ENCODE results near the gene PLRG1.

The PLRG1 gene

GRCh38 chr4:154545689-154546088 is 4.5 kb downstream of the PLRG1 start:
- peaks cover 79% of the 10 kb centered on the region for H3K36me3 ChIP-seq (ENCODE audit: insufficient read depth, low read length)
- H3K4me3 ChIP-seq (ENCODE audit: low read length), result no peak overlapping the region
- peaks cover 10% of the 10 kb centered on the region; the same call in 1 of the 2 replicates for H3K4me1 ChIP-seq (ENCODE audit: insufficient read depth, low read length)

GRCh38 chr4:154542271-154542879 is 7.8 kb downstream of the PLRG1 start:
- no peak overlapping the region for H3K4me3 ChIP-seq (ENCODE audit: low read length)
- H3K36me3 ChIP-seq (ENCODE audit: insufficient read depth, low read length), result peaks cover 100% of the 10 kb centered on the region

More at GRCh38 chr4:154545689-154546088, 4.5 kb downstream of the PLRG1 start:
- H3K27ac ChIP-seq (ENCODE audit: low read depth, low read length), result no peak overlapping the region
- WGBS, result 96% methylated on average over 4 of the region's 4 CpGs
- no peaks in the 10 kb centered on the region for H3K27me3 ChIP-seq (ENCODE audit: insufficient read depth, low read length)
- no peak overlapping the region for H3K9ac ChIP-seq (ENCODE audit: low read depth, low read length)
- H3K9me3 ChIP-seq (ENCODE audit: insufficient read depth, low read depth, low read length), result no peaks in the 10 kb centered on the region

DNA sequence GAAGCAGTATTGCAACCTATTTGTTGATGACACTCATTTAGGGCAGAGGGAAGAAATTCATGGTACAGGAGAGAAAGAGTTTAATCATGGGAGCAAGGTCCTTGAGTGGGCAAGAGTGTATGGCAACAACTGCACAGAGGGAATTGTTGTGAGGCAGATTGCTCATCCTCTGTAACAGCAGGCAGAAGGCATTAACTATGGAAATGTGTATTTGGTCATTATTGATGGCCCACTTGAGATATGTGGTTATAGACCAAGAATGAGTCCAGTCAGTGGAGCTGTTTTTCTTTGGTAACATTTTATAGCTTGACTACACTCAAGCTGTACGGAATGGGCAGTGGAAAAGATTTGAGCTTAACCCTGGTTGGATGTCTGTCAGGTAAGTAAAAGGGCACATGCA is 15.9 kb downstream of the PLRG1 start:
- Histone ChIP-seq H3K27me3 (ENCODE audit: insufficient read depth, low read length) (no peaks in the 10 kb centered on the region), H3K4me3 (ENCODE audit: low read length) (no peak overlapping the region), H3K36me3 (ENCODE audit: insufficient read depth, low read length) (peaks cover 37% of the 10 kb centered on the region), H3K27ac (ENCODE audit: low read depth, low read length) (no peak overlapping the region), H3K4me1 (ENCODE audit: insufficient read depth, low read length) (no peaks in the 10 kb centered on the region), H3K9ac (ENCODE audit: low read depth, low read length) (no peak overlapping the region), H3K9me3 (ENCODE audit: insufficient read depth, low read depth, low read length) (no peaks in the 10 kb centered on the region)
- 91% methylated on average over 1 of the region's 1 CpG for WGBS

More at GRCh38 chr4:154542271-154542879, 7.8 kb downstream of the PLRG1 start:
- no peaks in the 10 kb centered on the region for H3K27me3 ChIP-seq (ENCODE audit: insufficient read depth, low read length)
- no peak overlapping the region for H3K27ac ChIP-seq (ENCODE audit: low read depth, low read length)
- H3K4me1 ChIP-seq (ENCODE audit: insufficient read depth, low read length), result no peaks in the 10 kb centered on the region
- H3K9me3 ChIP-seq (ENCODE audit: insufficient read depth, low read depth, low read length), result no peaks in the 10 kb centered on the region
- H3K9ac ChIP-seq (ENCODE audit: low read depth, low read length), result no peak overlapping the region
- WGBS, result 98% methylated on average over 3 of the region's 4 CpGs

DNA sequence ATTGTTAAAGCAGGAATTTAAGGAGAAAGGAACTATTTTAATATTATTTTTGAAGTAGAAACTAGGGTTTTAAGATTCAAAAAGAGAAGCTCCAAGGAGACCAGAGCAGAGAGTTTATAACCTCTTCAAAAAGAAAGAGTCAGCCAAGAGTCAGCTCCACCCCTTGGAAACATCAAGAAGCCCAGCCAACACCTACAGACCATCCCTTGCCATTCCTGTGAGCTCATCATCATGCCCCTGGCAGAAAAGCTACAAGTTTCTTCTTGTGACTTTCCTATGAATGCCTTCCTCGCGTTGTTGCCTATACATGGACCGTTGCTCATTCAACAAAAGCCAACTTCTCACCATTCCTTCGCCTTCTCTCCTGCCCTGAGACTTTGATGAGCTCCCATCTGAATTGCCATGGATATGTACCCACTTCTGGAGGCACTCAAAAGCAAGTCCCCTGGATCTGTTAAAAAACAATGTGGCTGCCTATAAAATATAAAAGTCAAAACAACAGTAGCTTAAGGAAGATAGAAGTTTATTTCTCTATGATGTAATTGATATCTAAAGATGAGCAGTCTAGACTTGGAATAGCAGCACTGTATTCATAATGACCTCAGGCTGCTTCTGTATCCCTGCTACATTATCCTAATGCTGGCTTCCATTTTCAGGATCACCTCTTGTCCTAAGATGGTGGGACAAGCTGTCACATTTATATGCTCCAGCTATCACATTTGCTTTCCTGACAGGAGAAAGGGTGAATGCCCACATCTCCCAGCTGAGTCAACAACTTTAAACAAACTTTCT is 20.3 kb downstream of the PLRG1 start:
- Histone ChIP-seq H3K9me3 (ENCODE audit: insufficient read depth, low read depth, low read length) (no peaks in the 10 kb centered on the region), H3K27me3 (ENCODE audit: insufficient read depth, low read length) (no peaks in the 10 kb centered on the region), H3K4me1 (ENCODE audit: insufficient read depth, low read length) (peaks cover 7% of the 10 kb centered on the region; the same call in 1 of the 2 replicates), H3K4me3 (ENCODE audit: low read length) (no peak overlapping the region), H3K9ac (ENCODE audit: low read depth, low read length) (no peak overlapping the region), H3K27ac (ENCODE audit: low read depth, low read length) (no peak overlapping the region), H3K36me3 (ENCODE audit: insufficient read depth, low read length) (no peaks in the 10 kb centered on the region)
- WGBS, result 91% methylated on average over 4 of the region's 4 CpGs

- Histone ChIP-seq H3K9ac (ENCODE audit: low read depth, low read length) (no peak overlapping the region), H3K27me3 (ENCODE audit: insufficient read depth, low read length) (no peaks in the 10 kb centered on the region), H3K9me3 (ENCODE audit: insufficient read depth, low read depth, low read length) (no peaks in the 10 kb centered on the region), H3K4me1 (ENCODE audit: insufficient read depth, low read length) (peaks cover 7% of the 10 kb centered on the region; the same call in 1 of the 2 replicates), H3K36me3 (ENCODE audit: insufficient read depth, low read length) (no peaks in the 10 kb centered on the region), H3K27ac (ENCODE audit: low read depth, low read length) (no peak overlapping the region), H3K4me3 (ENCODE audit: low read length) (no peak overlapping the region)
- WGBS, result 90% methylated on average over 2 of the region's 2 CpGs
Observed at GRCh38 chr4:154528869-154529268, 21.3 kb downstream of the PLRG1 start.

DNA sequence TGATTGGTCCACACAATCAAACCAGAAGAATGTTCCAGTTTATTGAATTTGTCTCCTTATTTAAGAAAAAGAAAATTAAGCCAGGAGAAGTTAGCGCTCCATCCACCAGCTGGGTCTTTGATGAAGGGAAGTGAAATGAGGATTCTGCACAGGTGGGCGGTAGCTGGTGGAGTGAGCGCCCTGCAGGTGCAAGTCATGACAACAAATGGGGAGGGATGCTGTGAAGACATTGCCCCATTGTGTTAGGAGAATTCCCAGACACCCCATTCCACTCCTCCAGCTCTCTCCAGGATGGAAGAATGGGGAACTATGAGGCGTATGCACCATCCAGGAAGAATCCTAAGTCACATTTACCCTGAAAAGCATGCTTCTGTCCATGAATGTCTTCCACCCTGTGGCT is 22.9 kb downstream of the PLRG1 start:
- no peak overlapping the region for H3K9ac ChIP-seq (ENCODE audit: low read depth, low read length)
- H3K9me3 ChIP-seq (ENCODE audit: insufficient read depth, low read depth, low read length), result no peaks in the 10 kb centered on the region
- 91% methylated on average over 4 of the region's 4 CpGs for WGBS
- H3K4me3 ChIP-seq (ENCODE audit: low read length), result no peak overlapping the region
- H3K4me1 ChIP-seq (ENCODE audit: insufficient read depth, low read length), result peaks cover 7% of the 10 kb centered on the region; the same call in 1 of the 2 replicates
- H3K27ac ChIP-seq (ENCODE audit: low read depth, low read length), result no peak overlapping the region
- H3K27me3 ChIP-seq (ENCODE audit: insufficient read depth, low read length), result no peaks in the 10 kb centered on the region
- H3K36me3 ChIP-seq (ENCODE audit: insufficient read depth, low read length), result no peaks in the 10 kb centered on the region

DNA sequence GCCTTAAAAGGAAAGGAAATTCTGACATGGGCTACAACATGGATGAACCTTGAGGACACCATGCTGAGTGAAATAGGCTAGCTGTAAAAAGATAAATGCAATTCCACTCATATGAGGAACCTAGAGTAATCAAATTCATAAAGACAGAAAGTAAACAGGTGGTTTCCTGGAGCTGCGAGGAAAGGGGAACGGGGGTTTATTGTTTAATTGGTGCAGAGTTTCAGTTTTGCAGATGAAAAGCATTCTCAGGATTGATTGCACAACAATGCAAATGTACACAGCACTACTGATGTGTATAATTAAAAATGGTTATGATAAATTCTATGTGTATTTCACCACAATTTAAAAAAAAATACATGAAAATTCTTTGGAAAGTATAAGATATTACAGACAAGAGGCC is 24.0 kb downstream of the PLRG1 start:
- H3K36me3 ChIP-seq (ENCODE audit: insufficient read depth, low read length), result no peaks in the 10 kb centered on the region
- H3K9me3 ChIP-seq (ENCODE audit: insufficient read depth, low read depth, low read length), result no peaks in the 10 kb centered on the region
- peaks cover 7% of the 10 kb centered on the region; the same call in 1 of the 2 replicates for H3K4me1 ChIP-seq (ENCODE audit: insufficient read depth, low read length)
- WGBS, result 94% methylated on average over 2 of the region's 2 CpGs
- no peaks in the 10 kb centered on the region for H3K27me3 ChIP-seq (ENCODE audit: insufficient read depth, low read length)
- H3K4me3 ChIP-seq (ENCODE audit: low read length), result no peak overlapping the region
- no peak overlapping the region for H3K9ac ChIP-seq (ENCODE audit: low read depth, low read length)
- H3K27ac ChIP-seq (ENCODE audit: low read depth, low read length), result no peak overlapping the region

GRCh38 chr4:154521607-154522006 is 28.6 kb downstream of the PLRG1 start:
- Histone ChIP-seq H3K4me3 (ENCODE audit: low read length) (no peak overlapping the region), H3K4me1 (ENCODE audit: insufficient read depth, low read length) (no peaks in the 10 kb centered on the region), H3K9me3 (ENCODE audit: insufficient read depth, low read depth, low read length) (no peaks in the 10 kb centered on the region), H3K9ac (ENCODE audit: low read depth, low read length) (no peak overlapping the region), H3K27ac (ENCODE audit: low read depth, low read length) (no peak overlapping the region), H3K27me3 (ENCODE audit: insufficient read depth, low read length) (no peaks in the 10 kb centered on the region), H3K36me3 (ENCODE audit: insufficient read depth, low read length) (no peaks in the 10 kb centered on the region)

GRCh38 chr4:154519214-154519613 is 31.0 kb downstream of the PLRG1 start:
- Histone ChIP-seq H3K27me3 (ENCODE audit: insufficient read depth, low read length) (no peaks in the 10 kb centered on the region), H3K27ac (ENCODE audit: low read depth, low read length) (no peak overlapping the region), H3K36me3 (ENCODE audit: insufficient read depth, low read length) (no peaks in the 10 kb centered on the region), H3K9me3 (ENCODE audit: insufficient read depth, low read depth, low read length) (no peaks in the 10 kb centered on the region), H3K4me3 (ENCODE audit: low read length) (no peak overlapping the region), H3K9ac (ENCODE audit: low read depth, low read length) (no peak overlapping the region), H3K4me1 (ENCODE audit: insufficient read depth, low read length) (no peaks in the 10 kb centered on the region)
- 93% methylated on average over 4 of the region's 4 CpGs for WGBS

DNA sequence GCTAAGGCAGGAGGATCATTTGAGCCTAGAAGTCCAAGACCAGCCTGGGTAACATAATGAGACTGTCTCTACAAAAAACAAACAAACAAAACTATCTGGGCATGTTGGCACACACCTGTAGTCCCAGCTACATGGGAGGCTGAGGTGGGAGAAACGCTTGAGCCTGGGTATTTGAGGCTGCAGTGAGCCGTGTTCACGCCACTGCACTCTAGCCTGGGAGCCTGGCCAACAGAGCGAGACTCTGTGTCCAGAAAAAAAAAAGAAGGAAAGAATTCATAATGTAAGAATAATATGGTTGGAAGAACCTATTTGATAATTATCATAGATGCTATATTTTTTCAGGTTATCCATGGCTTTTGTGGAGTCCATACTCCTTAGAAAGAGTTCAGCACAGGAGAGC is 32.6 kb downstream of the PLRG1 start:
- Histone ChIP-seq H3K4me1 (ENCODE audit: insufficient read depth, low read length) (peaks cover under 1% of the 10 kb centered on the region; the same call in 1 of the 2 replicates), H3K27ac (ENCODE audit: low read depth, low read length) (no peak overlapping the region), H3K9ac (ENCODE audit: low read depth, low read length) (no peak overlapping the region), H3K27me3 (ENCODE audit: insufficient read depth, low read length) (no peaks in the 10 kb centered on the region), H3K4me3 (ENCODE audit: low read length) (no peak overlapping the region), H3K9me3 (ENCODE audit: insufficient read depth, low read depth, low read length) (no peaks in the 10 kb centered on the region), H3K36me3 (ENCODE audit: insufficient read depth, low read length) (no peaks in the 10 kb centered on the region)
- WGBS, result 96% methylated on average over 4 of the region's 4 CpGs

DNA sequence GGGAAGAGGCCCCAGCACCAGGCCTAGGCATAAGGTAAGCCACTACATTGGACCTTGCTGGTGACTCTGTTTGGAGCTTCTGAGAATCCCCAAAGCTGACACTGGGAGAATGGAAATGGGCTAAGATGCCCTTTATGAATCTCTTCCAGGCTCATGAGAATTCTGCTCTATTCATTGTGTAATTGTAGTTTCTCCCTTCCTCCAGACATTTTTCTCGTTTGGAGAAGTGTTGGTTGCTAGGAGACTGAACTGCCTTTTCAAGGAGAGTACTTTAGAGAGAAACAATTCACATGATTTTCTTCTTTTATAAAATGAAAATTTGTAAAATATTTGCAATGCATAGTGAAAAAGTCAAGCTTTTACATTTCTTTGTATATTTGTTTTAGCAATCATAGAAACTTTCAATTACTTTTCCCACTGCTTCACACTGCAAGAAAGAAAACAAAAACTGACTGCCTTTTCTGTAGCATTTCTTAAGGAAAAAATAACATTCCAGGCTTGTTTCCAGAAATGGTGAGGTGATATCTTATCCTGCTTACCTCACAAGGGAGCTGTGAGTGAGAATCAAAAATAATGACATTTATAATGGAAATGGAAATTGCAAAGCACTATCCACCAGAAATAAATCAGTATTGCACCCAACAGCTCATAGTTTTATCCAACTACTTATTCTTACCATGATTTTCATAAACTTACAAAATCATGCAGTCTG is 33.7 kb downstream of the PLRG1 start:
- Histone ChIP-seq H3K27ac (ENCODE audit: low read depth, low read length) (no peak overlapping the region), H3K9me3 (ENCODE audit: insufficient read depth, low read depth, low read length) (no peaks in the 10 kb centered on the region), H3K4me3 (ENCODE audit: low read length) (no peak overlapping the region), H3K36me3 (ENCODE audit: insufficient read depth, low read length) (no peaks in the 10 kb centered on the region), H3K9ac (ENCODE audit: low read depth, low read length) (no peak overlapping the region), H3K4me1 (ENCODE audit: insufficient read depth, low read length) (peaks cover 10% of the 10 kb centered on the region), H3K27me3 (ENCODE audit: insufficient read depth, low read length) (no peaks in the 10 kb centered on the region)
- WGBS, result no CpG with 5 or more reads among the region's 1 CpG
